A673 (cell line): Measurements from ENCODE around the gene DMD. TPM values are rescaled to one million over a fixed set of nuclear protein-coding genes. Genes with fewer than 3 reads are reported as not detected.
"Not testable (repeated sequence)": the region's sequence is repeated elsewhere in the genome, so short reads cannot be mapped to it uniquely, and the experiment has no call there.

Source experiments
- BruUV-seq: library from RNA; stranded (reverse); fragments of 400-500 nt; replicated peaks from 2 replicates; lab custom pipeline; 2021; lab: Mats Ljungman, UMichigan
- CTCF ChIA-PET: fragments of 300-600 bp; sonication (Branson Sonifier 250); formaldehyde crosslinking; loops from one replicate; lab custom pipeline; 2022; ENCODE audit warnings: antibody characterized with exemption; lab: Charles Lee
- POLR2A ChIA-PET: fragments of 300-600 bp; sonication (Branson Sonifier 250); formaldehyde crosslinking; loops from one replicate; lab custom pipeline; 2022; ENCODE audit warnings: antibody characterized with exemption; ENCODE audit not compliant: low non-redundant PET; lab: Charles Lee
- DNase-seq: peaks from one replicate; pipeline ENCODE4 v3.0.0-alpha.2; 2015; ENCODE audit warnings: low spot score
- H3K27ac ChIP-seq: fragments of 200-600 bp; sonication (generic); 2 replicates; pipeline ENCODE4 v1.5.1; 2016; ENCODE audit warnings: mixed run types, low read depth, mild to moderate bottlenecking, mixed read lengths, antibody characterized with exemption, low read length; ENCODE audit not compliant: poor library complexity, severe bottlenecking
- H3K27me3 ChIP-seq: fragments of 200-600 bp; sonication (generic); replicated peaks from 2 replicates; pipeline ENCODE4 v1.6.1; 2017; ENCODE audit warnings: mixed run types, low read depth, mild to moderate bottlenecking, mixed read lengths, antibody characterized with exemption, low read length; ENCODE audit not compliant: insufficient read depth, poor library complexity
- H3K36me3 ChIP-seq: fragments of 200-600 bp; sonication (generic); 2 replicates; pipeline ENCODE4 v1.6.1; 2016; ENCODE audit warnings: mixed run types, mild to moderate bottlenecking, mixed read lengths, antibody characterized with exemption, low read length; ENCODE audit not compliant: insufficient read depth, poor library complexity, severe bottlenecking
- H3K4me1 ChIP-seq: fragments of 200-600 bp; sonication (generic); 2 replicates; pipeline ENCODE4 v1.6.1; 2017; ENCODE audit warnings: mixed run types, mild to moderate bottlenecking, mixed read lengths, antibody characterized with exemption, low read length; ENCODE audit not compliant: insufficient read depth, poor library complexity, severe bottlenecking
- H3K4me3 ChIP-seq: fragments of 200-600 bp; sonication (generic); 2 replicates; pipeline ENCODE4 v1.5.1; 2016; ENCODE audit warnings: low read depth, mixed run types, mild to moderate bottlenecking, mixed read lengths, low read length; ENCODE audit not compliant: poor library complexity, severe bottlenecking
- H3K9me3 ChIP-seq: fragments of 200-600 bp; sonication (generic); 2 replicates; pipeline ENCODE4 v1.6.1; 2016; ENCODE audit warnings: mixed run types, low read depth, mild to moderate bottlenecking, mixed read lengths, antibody characterized with exemption, low read length; ENCODE audit not compliant: poor library complexity, severe bottlenecking
- EZH2 ChIP-seq: fragments of 200-600 bp; sonication (generic); IDR thresholded peaks from 2 replicates; pipeline ENCODE4 v1.6.1; 2017; ENCODE audit warnings: borderline replicate concordance, low read depth, mild to moderate bottlenecking, mixed read lengths, antibody characterized with exemption, low read length; ENCODE audit not compliant: poor library complexity, severe bottlenecking
- intact Hi-C: fragments of 100-400 bp; cut with micrococcal nuclease; formaldehyde crosslinking; loops from one replicate; pipeline ENCODE4 v1.10.0; 2022; ENCODE audit not compliant: unreplicated experiment
- total RNA-seq: library from RNA; stranded (reverse); gene quantifications from 2 replicates; pipeline ENCODE4 v1.2.3, GENCODE V29; 2021
- TF ChIP-seq, protein P1 (sequence below): fragments of 300-800, 200-600 bp; sonication (generic); conservative IDR thresholded peaks from 2 replicates; pipeline ENCODE4 v1.5.1; 2017; ENCODE audit warnings: low read depth, mild to moderate bottlenecking, antibody characterized with exemption, low read length, moderate library complexity, mixed read lengths

Gene DMD
- total RNA-seq, 1 experiment from 2014 or later, result 5.4 TPM

- DNase-seq, result no peak
- BruUV-seq, result no TSS peak
- intact Hi-C loops, result no loop called here
These were observed 124.5 kb downstream of the DMD start for GRCh38 chrX:33086886-33087285.

DNA sequence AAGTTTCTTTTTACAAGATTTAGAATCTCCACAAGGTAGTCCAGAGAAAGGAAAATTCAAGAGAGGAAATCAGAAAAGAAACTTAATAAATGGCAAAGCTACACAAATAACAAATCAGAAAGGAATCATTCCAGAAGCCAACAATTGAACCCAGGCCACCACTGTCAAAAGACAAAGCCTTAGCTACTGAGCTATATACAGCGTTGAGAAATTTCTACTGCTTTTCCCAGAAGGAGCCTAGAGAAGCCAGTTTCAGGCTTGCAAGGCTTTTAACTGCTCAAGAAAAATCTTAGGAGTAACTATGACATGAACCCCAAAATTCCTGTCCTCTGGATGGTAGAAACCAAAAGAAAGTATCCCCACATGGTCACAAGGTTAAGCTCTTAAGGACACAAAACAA, 129.0 kb downstream of the DMD start:
- Histone ChIP-seq H3K36me3 (no peaks in the 10 kb centered on the region), H3K4me3 (no peak overlapping the region), H3K27ac (no peak overlapping the region), H3K9me3 (no peaks in the 10 kb centered on the region), H3K27me3 (no peaks in the 10 kb centered on the region), H3K4me1 (no peaks in the 10 kb centered on the region)
- no TSS peak for BruUV-seq
- ChIA-PET POLR2A (no interaction called here), CTCF (no interaction called here)
- no peak for TF ChIP-seq EZH2
- TF ChIP-seq, protein P1, sequence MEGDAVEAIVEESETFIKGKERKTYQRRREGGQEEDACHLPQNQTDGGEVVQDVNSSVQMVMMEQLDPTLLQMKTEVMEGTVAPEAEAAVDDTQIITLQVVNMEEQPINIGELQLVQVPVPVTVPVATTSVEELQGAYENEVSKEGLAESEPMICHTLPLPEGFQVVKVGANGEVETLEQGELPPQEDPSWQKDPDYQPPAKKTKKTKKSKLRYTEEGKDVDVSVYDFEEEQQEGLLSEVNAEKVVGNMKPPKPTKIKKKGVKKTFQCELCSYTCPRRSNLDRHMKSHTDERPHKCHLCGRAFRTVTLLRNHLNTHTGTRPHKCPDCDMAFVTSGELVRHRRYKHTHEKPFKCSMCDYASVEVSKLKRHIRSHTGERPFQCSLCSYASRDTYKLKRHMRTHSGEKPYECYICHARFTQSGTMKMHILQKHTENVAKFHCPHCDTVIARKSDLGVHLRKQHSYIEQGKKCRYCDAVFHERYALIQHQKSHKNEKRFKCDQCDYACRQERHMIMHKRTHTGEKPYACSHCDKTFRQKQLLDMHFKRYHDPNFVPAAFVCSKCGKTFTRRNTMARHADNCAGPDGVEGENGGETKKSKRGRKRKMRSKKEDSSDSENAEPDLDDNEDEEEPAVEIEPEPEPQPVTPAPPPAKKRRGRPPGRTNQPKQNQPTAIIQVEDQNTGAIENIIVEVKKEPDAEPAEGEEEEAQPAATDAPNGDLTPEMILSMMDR, result no peak
- intact Hi-C loops, result no loop called here
- DNase-seq, result no peak

More at GRCh38 chrX:33086886-33087285, 124.5 kb downstream of the DMD start:
- Histone ChIP-seq H3K27me3 (no peaks in the 10 kb centered on the region), H3K27ac (no peak overlapping the region), H3K4me3 (no peak overlapping the region), H3K36me3 (no peaks in the 10 kb centered on the region), H3K4me1 (no peaks in the 10 kb centered on the region), H3K9me3 (no peaks in the 10 kb centered on the region)
- TF ChIP-seq EZH2, result no peak
- TF ChIP-seq, protein P1, result no peak
- ChIA-PET CTCF (no interaction called here), POLR2A (no interaction called here)

DNA sequence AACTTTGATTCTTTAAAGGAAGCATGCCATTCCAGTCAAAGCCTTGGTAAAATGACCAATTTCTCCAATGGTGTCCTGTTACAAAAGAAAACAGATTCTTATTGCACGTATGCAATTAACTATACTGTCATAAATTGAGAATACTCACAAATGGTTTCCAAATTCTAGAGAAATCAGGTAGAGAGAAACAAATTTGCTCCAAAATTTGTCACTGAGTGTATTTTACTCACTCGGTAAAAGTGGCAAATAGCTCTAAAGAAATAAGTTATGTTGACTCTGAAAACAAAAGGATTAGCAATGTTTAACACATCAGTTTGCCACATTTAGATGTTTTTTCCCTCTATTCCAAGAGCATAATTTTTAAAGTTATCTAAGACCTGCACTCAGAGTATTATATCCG, 133.1 kb downstream of the DMD start:
- ChIA-PET POLR2A (no interaction called here), CTCF (no interaction called here)
- intact Hi-C loops, result no loop called here
- Histone ChIP-seq H3K4me1 (no peaks in the 10 kb centered on the region), H3K4me3 (no peak overlapping the region), H3K9me3 (no peaks in the 10 kb centered on the region), H3K27me3 (no peaks in the 10 kb centered on the region), H3K36me3 (no peaks in the 10 kb centered on the region), H3K27ac (no peak overlapping the region)
- no TSS peak for BruUV-seq
- no peak for DNase-seq
- no peak for TF ChIP-seq EZH2
- TF ChIP-seq, protein P1, result no peak

DNA sequence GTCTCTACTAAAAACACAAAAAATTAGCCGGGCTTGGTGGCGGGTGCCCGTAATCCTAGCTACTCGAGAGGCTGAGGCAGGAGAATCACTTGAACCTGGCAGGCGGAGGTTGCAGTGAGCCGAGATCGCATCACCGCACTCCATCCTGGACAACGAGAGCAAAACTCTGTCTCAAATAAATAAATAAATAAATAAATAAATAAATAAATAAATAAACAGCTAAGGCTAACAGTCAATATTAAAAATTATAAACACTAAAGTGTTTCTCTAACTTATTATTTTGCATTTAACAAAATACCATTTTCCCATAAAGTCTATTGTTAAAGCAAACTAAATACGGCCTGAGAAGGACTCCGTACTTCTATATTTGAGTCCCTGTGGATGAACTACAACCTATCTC, 137.7 kb downstream of the DMD start:
- POLR2A ChIA-PET, result interaction anchor here (0.7 kb wide), 1 partner anchor 13 kb away, joined by 3 read pairs; no protein-coding TSS in a partner anchor
- intact Hi-C loops, H3K36me3 ChIP-seq, H3K27ac ChIP-seq, BruUV-seq, DNase-seq, H3K27me3 ChIP-seq, H3K9me3 ChIP-seq, CTCF ChIA-PET, H3K4me3 ChIP-seq, H3K4me1 ChIP-seq: not testable (repeated sequence)
